GM23248 (cell line): ENCODE results near the gene MPHOSPH8. TPM values are rescaled to one million over a fixed set of nuclear protein-coding genes. Genes with fewer than 3 reads are reported as not detected.
"Not testable (repeated sequence)": the region's sequence is repeated elsewhere in the genome, so short reads cannot be mapped to it uniquely, and the experiment has no call there.

Experiments
- DNase-seq: peaks from one replicate; pipeline ENCODE4 v3.0.0-alpha.2; 2015
- H2AFZ ChIP-seq: fragments of 200-600 bp; sonication (generic); 2 replicates; pipeline ENCODE4 v1.6.1; 2016; ENCODE audit warnings: antibody characterized with exemption
- H3F3A ChIP-seq: fragments of 200-600 bp; sonication (generic); 2 replicates; pipeline ENCODE4 v1.6.1; 2016; ENCODE audit warnings: mild to moderate bottlenecking, antibody characterized with exemption, mixed run types; ENCODE audit not compliant: insufficient read depth
- H3K27ac ChIP-seq: fragments of 200-600 bp; sonication (generic); 2 replicates; pipeline ENCODE4 v1.5.1; 2016; ENCODE audit warnings: mild to moderate bottlenecking
- H3K27me3 ChIP-seq: fragments of 200-600 bp; sonication (generic); replicated peaks from 2 replicates; pipeline ENCODE4 v1.6.1; 2016; ENCODE audit warnings: mild to moderate bottlenecking; ENCODE audit not compliant: insufficient read depth
- H3K36me3 ChIP-seq: fragments of 200-600 bp; sonication (generic); 2 replicates; pipeline ENCODE4 v1.6.1; 2016; ENCODE audit warnings: low read depth, mild to moderate bottlenecking
- H3K4me1 ChIP-seq: fragments of 200-600 bp; sonication (generic); 2 replicates; pipeline ENCODE4 v1.6.1; 2016; ENCODE audit warnings: mild to moderate bottlenecking; ENCODE audit not compliant: insufficient read depth
- H3K4me2 ChIP-seq: fragments of 200-600 bp; sonication (generic); one replicate; pipeline ENCODE4 v1.6.1; 2016; ENCODE audit warnings: mild to moderate bottlenecking; ENCODE audit not compliant: unreplicated experiment
- H3K4me3 ChIP-seq: fragments of 200-600 bp; sonication (generic); 2 replicates; pipeline ENCODE4 v1.5.1; 2016; ENCODE audit warnings: mild to moderate bottlenecking
- H3K79me2 ChIP-seq: fragments of 200-600 bp; sonication (generic); 2 replicates; pipeline ENCODE4 v1.6.1; 2016; ENCODE audit warnings: mild to moderate bottlenecking; ENCODE audit not compliant: insufficient read depth
- H3K9ac ChIP-seq: fragments of 200-600 bp; sonication (generic); 2 replicates; pipeline ENCODE4 v1.6.1; 2016; ENCODE audit warnings: mild to moderate bottlenecking
- H3K9me2 ChIP-seq: fragments of 200-600 bp; sonication (generic); 2 replicates; pipeline ENCODE4 v1.6.1; 2016; ENCODE audit warnings: mixed run types, mild to moderate bottlenecking, moderate library complexity; ENCODE audit not compliant: insufficient read depth
- H3K9me3 ChIP-seq: fragments of 200-600 bp; sonication (generic); one replicate; pipeline ENCODE4 v1.6.1; 2017; ENCODE audit warnings: low read depth
- H4K20me1 ChIP-seq: fragments of 200-600 bp; sonication (generic); 2 replicates; pipeline ENCODE4 v1.6.0; 2016; ENCODE audit not compliant: insufficient read depth
- EZH2 ChIP-seq: fragments of 200-600 bp; sonication (generic); IDR thresholded peaks from 2 replicates; pipeline ENCODE4 v1.6.1; 2018; ENCODE audit warnings: antibody characterized with exemption, mild to moderate bottlenecking; ENCODE audit not compliant: insufficient read depth, poor library complexity, severe bottlenecking
- EZH2phosphoT487 ChIP-seq: fragments of 200-600 bp; sonication (generic); IDR thresholded peaks from 2 replicates; pipeline ENCODE4 v1.6.1; 2018; ENCODE audit warnings: antibody characterized with exemption, moderate library complexity, mild to moderate bottlenecking, low read depth; ENCODE audit not compliant: insufficient read depth
- WGBS, 2 experiments: methylation state at CpG; one replicate each; pipeline ENCODE4 v1.1.6; 2015 to 2017; ENCODE audit warnings: low lambda C conversion rate in 2 of 2, low coverage in 1 of 2; ENCODE audit errors: missing lambda C conversion rate in 2 of 2; 5-methylcytosine and 5-hydroxymethylcytosine counted together
- in situ Hi-C: fragments of 300-500 bp; cut with MboI; formaldehyde crosslinking; loops from 2 replicates; pipeline ENCODE4 v1.15.0; 2020
- polyA plus RNA-seq: library from polyadenylated mRNA; unstranded; fragments of >200 nt; fragmentation: Nextera tagmentation; extraction: Ambion mirVana; gene quantifications from 2 replicates; pipeline ENCODE4 v1.2.1, GENCODE V29; 2016
- total RNA-seq: library from RNA; depleted of rRNA; stranded (reverse); fragments of >200 nt; shearing (Covaris generic); gene quantifications from 2 replicates; pipeline ENCODE4 v1.2.3, GENCODE V29; 2014

Gene MPHOSPH8
- total and polyA plus RNA-seq, 2 experiments from 2014 or later, result 11.1 to 15.0 TPM

- H3F3A ChIP-seq, H3K9me3 ChIP-seq, H3K27me3 ChIP-seq, H3K36me3 ChIP-seq, H4K20me1 ChIP-seq, H3K79me2 ChIP-seq, H3K27ac ChIP-seq, in situ Hi-C loops, H3K9ac ChIP-seq, H3K9me2 ChIP-seq, H3K4me3 ChIP-seq, H2AFZ ChIP-seq: not testable (repeated sequence)
- peak overlapping the region; percentile 41 for H3K4me2 ChIP-seq
- TF ChIP-seq EZH2phosphoT487, result 0 out of 2 replicates have a peak, but pooled peaks have one; percentile 37
- peak; percentile 8 for DNase-seq
- peaks cover 18% of the 10 kb centered on the region for H3K4me1 ChIP-seq
Measured at GRCh38 chr13:19701619-19702018, 68.2 kb downstream of the MPHOSPH8 start.

GRCh38 chr13:19704256-19704655, 70.8 kb downstream of the MPHOSPH8 start:
- 79 to 82% methylated on average over 6 of the region's 6 CpGs for WGBS, 2 experiments
- H4K20me1 ChIP-seq, H3K9ac ChIP-seq, H3K36me3 ChIP-seq, in situ Hi-C loops, H3K4me3 ChIP-seq, H3K27me3 ChIP-seq, H3K9me2 ChIP-seq, H2AFZ ChIP-seq, H3K4me2 ChIP-seq, H3K27ac ChIP-seq, H3K9me3 ChIP-seq, H3F3A ChIP-seq, DNase-seq: not testable (repeated sequence)
- peaks cover 15% of the 10 kb centered on the region for H3K79me2 ChIP-seq
- peaks cover 18% of the 10 kb centered on the region for H3K4me1 ChIP-seq

GRCh38 chr13:19709039-19709438, 75.6 kb downstream of the MPHOSPH8 start:
- H3K9me2 ChIP-seq, H3K27ac ChIP-seq, H2AFZ ChIP-seq, H4K20me1 ChIP-seq, H3K9me3 ChIP-seq, H3K27me3 ChIP-seq, H3F3A ChIP-seq, H3K4me3 ChIP-seq, H3K4me2 ChIP-seq, H3K9ac ChIP-seq, H3K4me1 ChIP-seq, in situ Hi-C loops: not testable (repeated sequence)
- H3K79me2 ChIP-seq, result peaks cover 17% of the 10 kb centered on the region
- WGBS, 2 experiments, result 96 to 100% methylated on average over 1 of the region's 1 CpG
- peaks cover 10% of the 10 kb centered on the region for H3K36me3 ChIP-seq
- DNase-seq, result peak; percentile 18

GRCh38 chr13:19709782-19710181, 76.3 kb downstream of the MPHOSPH8 start:
- Histone ChIP-seq H3K36me3 (peaks cover 10% of the 10 kb centered on the region), H3K79me2 (peaks cover 19% of the 10 kb centered on the region)
- H3K4me2 ChIP-seq, H3F3A ChIP-seq, H3K27ac ChIP-seq, H3K9ac ChIP-seq, H3K4me1 ChIP-seq, H4K20me1 ChIP-seq, H3K27me3 ChIP-seq, DNase-seq, H3K9me2 ChIP-seq, H3K9me3 ChIP-seq, H2AFZ ChIP-seq, in situ Hi-C loops, H3K4me3 ChIP-seq: not testable (repeated sequence)

- peaks cover 32% of the 10 kb centered on the region for H3K79me2 ChIP-seq
- H3F3A ChIP-seq, result peaks cover 7% of the 10 kb centered on the region; the same call in 1 of the 2 replicates
- no peak overlapping the region for H2AFZ ChIP-seq
- no peak overlapping the region for H3K27ac ChIP-seq
- no peaks in the 10 kb centered on the region for H4K20me1 ChIP-seq
- no peaks in the 10 kb centered on the region for H3K9me2 ChIP-seq
- 79 to 81% methylated on average over 10 of the region's 10 CpGs for WGBS, 2 experiments
- no peak overlapping the region for H3K9ac ChIP-seq
- no peak overlapping the region for H3K4me3 ChIP-seq
- in situ Hi-C loops, result no loop called here
- no peaks in the 10 kb centered on the region for H3K27me3 ChIP-seq
- H3K4me1 ChIP-seq, result no peaks in the 10 kb centered on the region
- no peak overlapping the region for H3K4me2 ChIP-seq
- no peaks in the 10 kb centered on the region for H3K9me3 ChIP-seq
- H3K36me3 ChIP-seq, result peaks cover 18% of the 10 kb centered on the region
- no peak for TF ChIP-seq EZH2phosphoT487
- no peak for TF ChIP-seq EZH2
- peak; percentile 44 for DNase-seq
Measured at GRCh38 chr13:19713186-19713965, 79.9 kb downstream of the MPHOSPH8 start.
